NCI-H1417 (cell line): ENCODE results near the gene TRAPPC3.

Experiments
- DNase-seq, 3 experiments: peaks; one replicate each; lab custom pipeline; 2025; lab: John Stamatoyannopoulos, UW

The TRAPPC3 gene

DNA sequence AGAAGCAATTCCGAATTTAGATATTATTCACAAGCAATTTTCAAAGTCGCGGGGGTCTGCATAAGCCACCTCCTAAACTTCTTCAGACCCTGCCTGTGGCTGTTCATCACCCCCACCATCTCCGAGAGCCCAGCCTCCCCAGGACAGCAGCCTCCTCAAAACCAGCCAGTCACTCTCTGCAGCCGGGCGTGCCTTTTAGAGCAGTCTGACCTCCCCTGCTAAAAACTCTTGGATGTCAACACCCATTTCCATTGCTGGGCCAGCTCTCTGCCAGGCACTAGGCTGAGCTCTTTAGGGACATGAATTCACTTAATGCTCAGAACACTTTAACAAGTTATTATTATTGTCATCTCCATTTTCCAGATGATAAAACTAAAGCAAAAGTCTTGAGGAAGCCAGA, 48.9 kb downstream of the TRAPPC3 start:
- DNase-seq = no peak

DNA sequence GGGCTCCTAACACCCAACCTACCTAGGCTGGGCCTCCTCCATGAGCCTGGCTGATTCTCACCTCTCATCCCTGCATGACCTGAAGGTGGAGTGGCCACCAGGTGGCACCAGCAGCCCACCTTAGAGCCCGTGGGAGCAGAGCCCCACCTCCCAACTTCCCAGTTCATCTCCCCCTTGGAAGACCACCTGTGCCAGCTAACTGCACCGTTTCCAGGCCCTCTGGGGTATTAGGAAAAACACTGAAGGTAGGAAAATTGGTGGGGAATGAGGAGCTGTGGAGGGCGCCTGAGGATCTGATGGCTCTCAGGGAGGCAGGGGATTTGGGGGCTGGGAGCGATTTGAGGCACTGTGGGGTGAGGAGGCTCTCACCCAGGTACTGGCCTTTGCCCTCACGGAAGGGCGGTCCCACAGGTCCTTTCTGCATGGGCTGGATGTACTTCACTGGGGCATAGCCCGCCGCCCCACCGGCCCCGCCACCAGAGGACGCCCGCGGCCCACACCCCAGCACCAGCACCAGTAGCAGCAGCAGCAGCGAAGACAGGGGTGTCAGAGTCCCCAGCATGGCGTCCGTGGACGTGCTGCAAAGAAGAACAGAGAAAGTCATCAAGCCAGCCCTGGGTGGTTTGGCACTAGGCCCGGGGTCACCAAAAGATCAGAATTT, 49.5 kb downstream of the TRAPPC3 start:
- peak; percentile 55 to 77 (median 66) for DNase-seq

DNA sequence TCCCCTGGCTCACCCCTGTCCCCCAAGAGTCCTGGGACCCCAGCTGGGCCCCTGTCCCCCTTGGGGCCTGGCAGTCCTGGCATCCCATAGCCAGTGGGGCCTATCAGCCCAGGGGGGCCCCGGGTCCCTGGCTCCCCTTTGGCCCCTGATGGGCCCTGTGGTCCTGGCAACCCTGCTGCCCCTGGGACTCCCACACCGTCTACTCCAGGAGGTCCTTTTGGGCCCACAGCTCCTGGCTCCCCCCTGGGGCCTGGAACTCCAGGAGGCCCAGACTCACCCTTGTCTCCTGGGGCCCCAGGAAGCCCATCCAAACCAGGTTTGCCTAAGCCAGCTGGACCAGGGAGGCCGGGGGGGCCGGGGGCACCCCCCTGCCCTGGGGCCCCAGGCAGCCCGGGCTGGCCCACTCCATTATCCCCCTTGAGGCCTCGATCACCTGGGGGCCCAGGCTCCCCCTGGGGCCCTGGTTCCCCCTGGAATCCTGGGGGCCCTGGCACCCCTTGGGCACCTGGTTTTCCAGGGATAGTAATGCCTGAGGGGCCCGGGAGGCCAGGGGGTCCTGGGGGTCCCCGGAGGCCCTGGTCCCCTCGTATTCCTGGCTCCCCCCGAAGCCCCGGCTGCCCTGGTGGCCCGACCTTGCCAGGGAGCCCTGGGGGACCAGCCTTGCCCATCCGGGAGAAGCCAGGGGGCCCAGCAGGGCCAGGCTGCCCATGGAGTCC, 50.5 kb downstream of the TRAPPC3 start:
- DNase-seq = no peak

DNA sequence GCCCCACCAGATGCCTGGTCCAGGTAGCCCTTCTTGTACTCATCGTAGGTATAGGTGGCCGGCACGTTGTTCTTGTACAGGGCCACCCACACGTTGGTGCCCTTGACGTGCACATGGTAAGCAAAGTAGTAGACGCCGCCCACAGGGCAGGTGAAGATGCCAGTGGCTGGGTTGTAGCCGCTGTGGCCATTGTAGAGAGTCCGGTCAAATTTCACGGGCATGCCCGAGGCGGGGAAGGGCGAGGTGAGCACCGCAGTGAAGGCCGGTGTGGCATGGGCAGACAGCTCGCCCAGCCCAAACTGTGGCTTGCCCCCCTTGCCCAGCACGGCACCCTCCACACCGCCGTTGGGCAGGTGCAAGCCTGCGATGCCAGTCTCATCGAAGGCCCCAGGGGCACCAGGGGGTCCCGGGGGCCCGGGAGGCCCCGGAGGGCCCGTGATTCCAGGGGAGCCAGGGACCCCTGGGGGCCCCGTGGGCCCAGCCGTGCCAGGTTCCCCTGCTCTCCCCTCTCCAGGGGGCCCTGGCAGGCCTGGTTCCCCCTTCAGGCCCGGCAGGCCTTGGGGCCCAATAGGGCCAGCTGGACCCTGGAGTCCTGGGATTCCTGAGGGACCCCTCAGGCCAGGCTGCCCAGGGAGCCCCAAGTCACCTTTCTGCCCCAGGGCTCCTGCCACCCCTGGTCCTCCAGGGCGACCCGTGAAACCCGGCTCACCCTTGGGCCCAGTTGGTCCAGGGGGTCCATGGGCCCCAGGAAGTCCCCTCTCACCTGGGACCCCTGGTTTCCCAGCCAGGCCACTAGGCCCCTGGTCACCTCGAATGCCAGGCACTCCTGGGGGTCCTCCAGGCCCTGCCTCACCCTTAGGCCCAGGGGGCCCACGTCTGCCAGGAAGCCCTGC, 51.3 kb downstream of the TRAPPC3 start:
- DNase-seq = no peak

DNA sequence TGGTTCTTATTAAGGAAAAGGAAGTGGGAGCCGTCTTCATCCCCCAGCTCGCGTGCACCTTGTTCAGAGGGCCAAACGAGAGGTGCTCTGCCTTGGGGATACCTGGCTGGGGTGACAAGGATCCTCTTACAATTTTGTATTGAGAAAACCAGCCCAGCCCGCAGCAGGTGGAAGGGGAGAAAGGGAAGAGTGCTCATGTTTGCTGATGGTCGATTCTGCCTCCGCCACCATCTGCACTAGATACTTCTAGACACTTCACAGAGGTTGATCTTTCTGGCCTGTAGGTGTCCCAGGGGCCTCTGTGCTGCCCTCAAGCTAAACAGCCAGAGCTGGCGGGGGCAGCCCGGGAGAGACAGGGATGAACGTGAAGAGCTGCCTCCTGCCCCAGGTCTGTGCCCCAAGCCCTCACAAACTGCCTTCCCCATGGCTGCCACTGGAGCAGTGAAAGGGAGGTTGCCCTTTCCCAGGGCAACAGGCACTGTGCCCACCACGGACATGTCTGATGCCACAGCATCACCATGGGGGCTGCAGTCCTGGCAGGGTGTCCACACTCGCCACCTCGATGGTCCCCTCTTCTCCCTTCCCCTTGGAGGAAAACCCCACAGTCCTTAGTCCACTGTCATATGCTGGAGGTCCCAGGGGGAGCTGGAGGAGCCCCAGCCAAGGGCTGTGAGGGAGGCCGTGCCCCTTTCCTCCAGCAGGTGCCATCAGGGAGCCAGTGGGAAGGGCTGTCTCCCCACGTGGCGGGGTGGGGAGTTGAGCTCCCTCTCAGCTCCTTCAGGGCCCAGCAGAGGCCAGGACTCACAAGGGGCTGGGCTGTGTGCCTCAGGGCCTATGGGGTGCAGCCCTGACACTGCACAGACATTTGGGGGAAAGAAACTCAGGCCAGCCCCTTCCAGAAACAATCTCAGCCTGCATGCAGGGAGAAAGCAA, 52.5 kb downstream of the TRAPPC3 start:
- DNase-seq = peak in 2 of 3 experiments; percentile 20 to 37

DNA sequence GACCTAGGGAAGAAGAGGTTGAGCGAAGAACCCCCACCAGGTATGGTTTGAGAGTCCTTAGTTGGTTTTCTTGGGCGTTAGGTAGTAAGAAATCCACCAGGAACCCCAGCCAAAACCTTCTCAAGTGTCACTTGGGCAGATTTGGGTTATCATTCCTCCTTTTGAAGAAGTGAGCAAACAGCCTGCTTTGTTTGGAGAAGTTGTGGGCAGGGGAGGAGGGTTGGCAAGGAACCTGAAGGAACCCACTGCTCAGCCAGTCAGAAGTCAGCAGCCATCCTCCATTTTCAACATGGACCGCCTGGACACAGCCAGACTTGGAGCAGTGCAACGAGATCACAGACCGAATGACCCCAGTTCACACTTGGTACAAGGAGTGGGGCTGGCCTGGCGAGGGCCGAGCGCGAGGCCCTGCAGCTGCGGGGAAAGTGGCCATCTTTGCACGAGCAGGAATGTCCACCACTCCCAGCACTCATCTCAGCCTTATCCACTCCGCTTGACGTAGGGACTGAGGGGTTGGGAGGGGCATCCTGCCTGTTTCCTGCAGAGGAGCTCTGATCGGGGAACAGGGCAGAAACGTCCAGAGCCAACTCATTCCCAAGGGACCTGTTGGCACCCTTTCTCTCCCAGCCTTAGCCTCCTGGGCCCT, 53.4 kb downstream of the TRAPPC3 start:
- DNase-seq = no peak

DNA sequence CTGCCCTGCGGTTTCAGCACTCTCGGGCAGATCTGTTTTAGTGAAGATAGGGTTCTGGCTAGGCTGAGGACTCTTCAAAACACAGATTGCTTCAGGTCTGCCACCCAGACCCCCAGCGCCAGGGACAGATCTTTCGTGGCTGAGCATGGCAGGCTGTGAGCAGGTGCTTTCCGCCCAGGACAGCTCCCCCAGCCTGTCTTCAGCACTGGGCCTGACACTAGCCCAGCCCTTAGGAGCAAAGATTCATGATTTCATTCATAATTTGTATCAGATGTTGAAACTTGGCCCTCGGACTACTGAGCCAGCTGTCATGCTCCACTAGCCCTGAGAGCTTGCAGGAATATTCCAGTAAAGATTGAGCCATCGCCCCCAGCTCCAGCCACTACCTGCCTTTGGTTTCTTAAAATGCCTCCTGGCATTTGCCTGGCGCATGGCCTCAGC, 54.6 kb downstream of the TRAPPC3 start:
- DNase-seq = no peak

DNA sequence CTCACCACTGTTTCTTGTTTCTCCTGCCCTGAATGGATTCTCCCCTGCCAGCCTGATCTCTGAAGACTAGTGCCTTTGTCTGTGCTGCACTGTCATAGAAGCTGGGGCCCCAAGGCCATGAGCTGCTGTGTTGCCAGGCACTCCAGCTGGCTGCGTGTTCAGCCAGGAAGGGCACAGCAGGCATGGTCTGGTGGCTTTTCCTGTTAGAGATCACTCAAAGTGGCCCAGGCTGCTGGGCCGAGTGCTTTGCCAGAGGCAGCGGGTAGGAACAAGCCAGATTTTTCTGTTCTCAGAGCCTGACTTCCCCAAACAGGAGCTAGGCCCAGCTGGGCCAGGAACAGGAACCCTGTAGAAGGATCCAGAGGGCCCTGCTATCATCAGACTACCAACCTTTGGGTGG, 55.4 kb downstream of the TRAPPC3 start:
- DNase-seq = no peak

DNA sequence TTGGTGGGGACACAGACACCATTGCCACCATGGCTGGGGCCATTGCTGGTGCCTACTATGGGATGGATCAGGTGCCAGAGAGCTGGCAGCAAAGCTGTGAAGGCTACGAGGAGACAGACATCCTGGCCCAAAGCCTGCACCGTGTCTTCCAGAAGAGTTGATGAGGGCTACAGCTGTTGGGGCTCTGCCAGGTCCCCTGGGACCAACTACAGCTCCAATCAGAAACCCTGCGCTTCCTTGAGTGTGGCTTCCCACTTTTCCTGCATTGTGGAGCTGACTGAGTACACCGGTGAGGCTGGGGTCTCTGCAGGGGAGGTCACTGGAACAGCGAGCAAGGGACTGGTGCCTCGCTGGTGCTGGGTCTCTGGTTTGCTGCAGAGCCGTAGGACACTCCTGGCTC, 56.1 kb downstream of the TRAPPC3 start:
- DNase-seq = no peak

DNA sequence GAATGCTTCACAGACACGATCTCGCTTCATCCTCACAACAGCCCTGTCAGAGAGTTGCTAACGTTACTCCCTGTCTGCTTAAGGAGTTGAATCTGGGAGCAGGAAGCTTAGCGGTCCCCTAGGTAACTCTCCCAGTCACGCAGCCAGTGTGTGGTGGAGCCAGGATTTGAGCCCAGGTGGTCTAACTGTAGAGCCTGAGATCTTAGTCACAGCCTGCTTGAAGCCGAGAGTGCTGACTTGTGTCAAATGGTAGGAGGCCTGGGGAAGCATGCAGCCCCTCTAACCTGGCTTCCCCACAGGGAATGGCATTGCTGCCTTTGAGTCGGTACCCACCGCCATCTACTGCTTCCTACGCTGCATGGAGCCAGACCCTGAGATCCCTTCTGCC, 56.5 kb downstream of the TRAPPC3 start:
- no peak for DNase-seq

DNA sequence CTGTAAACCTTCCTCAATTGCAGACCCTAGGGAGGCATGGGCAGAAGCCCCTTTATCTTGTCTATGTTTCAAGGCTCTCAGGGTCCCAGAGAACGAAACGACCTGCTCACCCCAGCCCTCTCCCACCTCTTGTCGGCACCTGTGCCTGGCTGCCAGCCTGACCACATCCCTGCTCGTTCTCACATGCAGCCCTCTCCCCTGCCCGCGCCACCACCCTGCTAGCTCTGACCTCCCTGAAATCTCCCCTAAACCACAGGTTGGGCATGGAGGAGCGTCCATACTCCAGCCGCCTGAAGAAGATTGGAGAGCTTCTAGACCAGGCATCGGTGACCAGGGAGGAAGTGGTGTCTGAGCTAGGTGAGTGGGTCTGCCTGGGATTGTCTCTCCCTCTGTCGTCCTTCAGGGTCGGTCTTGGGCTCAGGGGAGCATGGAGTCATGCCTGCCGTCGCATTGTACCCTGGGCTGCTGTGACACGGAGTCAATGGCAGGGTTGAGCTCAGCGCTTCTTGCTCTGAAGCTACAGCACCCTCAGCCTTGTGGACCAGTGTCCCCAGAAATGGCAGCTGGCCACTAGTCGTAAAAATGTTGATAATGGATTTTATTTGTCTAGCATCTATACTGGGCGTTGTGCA, 57.0 kb downstream of the TRAPPC3 start:
- DNase-seq = no peak

DNA sequence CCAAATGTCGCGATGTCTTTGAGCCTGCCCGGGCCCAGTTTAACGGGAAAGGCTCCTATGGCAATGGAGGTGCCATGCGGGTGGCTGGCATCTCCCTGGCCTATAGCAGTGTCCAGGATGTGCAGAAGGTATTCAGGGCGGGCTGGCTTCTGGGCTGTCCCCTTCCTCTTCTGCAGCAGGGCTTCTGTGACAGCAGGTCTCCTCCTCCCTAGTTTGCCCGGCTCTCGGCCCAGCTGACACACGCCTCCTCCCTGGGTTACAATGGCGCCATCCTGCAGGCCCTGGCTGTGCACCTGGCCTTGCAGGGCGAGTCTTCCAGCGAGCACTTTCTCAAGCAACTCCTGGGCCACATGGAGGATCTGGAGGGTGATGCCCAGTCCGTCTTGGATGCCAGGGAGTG, 57.6 kb downstream of the TRAPPC3 start:
- DNase-seq = no peak

DNA sequence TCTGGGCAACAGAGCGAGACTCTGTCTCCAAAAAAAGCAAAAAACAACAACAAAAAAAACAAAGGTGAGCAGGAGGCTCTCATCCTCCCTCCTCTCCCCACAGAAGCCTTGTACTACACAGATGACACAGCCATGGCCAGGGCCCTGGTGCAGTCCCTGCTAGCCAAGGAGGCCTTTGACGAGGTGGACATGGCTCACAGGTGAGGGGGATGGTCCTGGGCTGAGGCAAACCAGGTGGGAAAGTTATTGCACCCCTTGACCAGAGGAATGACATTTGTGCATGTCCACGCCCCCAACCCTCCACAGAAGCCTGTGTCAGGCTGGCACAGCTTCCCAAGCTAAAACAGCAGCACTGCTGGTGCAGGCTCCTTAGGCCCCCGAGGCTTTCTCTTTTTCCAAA, 58.1 kb downstream of the TRAPPC3 start:
- DNase-seq = no peak

DNA sequence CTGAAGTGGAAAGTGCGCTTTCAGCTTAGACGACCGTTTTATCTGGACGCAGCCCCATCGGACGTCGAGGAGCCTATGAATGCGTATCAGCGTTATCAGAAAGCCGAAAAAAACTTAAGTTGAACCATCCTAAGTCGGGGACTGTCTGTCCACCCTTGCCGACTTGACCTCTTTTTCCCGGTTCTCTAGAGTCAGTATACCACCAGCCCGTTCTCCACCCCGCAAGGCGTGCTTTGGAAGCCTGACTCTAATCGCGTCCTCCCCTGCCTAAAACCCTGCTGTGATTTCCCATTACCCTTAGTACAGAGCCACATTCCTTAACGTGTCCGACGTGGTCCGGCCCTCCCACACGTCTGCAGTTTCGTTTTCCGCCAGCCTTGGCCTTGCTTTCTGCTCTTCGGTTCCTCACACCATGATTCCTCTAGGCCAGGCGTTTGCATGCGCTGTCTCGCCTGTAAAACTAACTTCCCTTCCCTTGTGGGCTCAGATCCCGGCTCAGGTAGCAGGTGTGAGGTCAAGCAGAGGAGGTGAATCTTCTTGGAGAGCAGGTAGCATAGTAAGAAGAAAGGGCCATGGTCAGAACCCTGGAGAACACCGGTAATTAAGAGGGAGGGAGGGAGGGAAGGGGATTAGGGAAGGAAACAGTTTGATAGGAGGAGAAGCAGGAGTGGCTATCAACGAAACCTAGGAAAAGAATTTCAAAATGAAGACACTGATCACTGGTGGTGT, 59.7 kb downstream of the TRAPPC3 start:
- no peak for DNase-seq

DNA sequence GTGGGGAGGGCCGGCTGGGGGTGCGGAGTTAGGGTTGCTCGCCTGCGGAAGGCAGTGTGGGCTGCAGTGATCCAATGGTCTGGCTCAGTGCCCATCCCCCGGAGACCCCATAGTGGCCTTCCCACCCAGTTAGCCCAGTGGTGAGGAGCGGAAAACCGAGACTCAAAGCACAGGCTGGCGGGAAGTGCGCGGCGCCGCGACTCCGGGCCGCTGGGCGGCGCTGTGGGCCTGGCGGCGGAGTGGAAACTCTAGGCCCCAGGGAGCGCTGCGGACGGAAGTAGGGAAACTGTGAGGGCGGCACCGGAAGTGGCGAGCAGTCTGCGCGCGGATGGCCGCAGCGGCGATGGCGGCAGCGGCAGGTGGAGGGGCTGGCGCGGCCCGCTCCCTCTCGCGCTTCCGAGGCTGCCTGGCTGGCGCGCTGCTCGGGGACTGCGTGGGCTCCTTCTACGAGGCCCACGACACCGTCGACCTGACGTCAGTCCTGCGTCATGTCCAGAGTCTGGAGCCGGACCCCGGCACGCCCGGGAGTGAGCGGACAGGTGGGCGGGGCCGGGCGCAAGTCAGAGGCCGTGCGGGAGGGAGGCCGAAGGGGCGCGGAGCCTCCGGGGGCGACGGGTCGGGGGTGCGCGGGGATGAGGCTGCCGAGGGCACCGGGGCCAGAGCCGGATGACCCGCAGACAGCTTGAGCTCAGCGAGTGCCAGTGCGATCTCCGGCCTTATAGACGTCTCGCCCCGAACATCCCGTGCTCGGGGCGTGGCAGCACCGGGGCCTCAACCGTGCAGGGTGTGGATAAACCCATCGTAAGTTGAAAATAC, 60.5 kb downstream of the TRAPPC3 start, which contains the start of gene ADPRS:
Gene ADPRS, plus strand, starts transcription at position 316 of the 816 bp plus-strand sequence. Its CDS starts 13 bp downstream, at position 329.
- DNase-seq = peak; percentile 83 to 90 (median 87)

DNA sequence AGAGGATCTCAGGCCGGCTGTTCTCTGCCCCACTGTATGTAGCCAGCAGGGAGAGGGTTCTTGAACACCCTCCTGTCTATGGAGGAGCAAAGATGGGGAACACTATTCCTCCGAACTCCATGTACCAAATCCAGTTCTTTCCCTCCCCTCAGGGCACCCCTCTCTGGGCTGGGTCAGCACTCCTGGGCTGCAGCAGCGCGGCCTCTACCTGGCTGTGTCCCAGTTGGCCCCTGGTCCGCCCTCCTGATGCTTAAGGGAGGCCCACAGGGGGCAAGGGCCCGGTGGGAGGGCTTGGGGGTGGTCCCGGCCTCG, 61.1 kb downstream of the TRAPPC3 start:
- no peak for DNase-seq

DNA sequence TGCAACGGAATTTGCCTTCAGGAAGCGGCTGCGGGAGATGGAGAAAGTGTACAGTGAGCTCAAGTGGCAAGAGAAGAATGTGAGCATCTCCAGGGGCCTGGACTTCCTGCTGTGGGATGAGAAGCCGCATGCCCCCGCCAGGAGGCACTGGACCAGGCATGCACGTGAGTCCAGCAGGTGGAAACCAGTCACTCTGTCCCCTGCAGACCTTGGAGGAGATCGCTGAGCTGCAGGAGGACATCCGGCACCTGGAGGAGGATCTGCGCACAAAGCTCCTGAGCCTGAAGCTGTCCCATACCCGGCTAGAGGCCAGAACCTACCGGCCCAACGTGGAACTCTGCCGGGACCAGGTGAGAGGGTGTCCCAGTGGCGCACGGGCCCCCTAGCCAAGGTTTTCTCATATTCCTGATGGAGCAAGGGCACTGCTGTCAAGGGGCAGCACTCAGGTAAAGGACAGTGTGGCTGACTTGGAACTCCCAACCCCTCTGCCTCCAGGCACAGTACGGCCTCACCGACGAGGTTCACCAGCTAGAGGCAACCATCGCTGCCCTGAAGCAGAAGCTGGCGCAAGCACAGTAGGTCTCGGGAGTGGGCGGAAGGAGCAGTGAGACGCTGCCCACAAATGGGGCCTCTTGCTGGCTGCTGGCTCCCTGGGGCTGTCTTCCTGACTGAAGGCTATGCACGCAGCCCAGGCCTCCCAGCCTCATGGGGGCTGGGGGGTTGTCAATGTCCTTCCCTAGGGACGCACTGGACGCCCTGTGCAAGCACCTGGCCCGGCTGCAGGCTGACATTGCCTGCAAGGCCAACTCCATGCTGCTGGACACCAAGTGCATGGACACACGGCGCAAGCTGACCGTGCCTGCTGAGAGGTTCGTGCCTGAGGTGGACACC, 61.8 kb downstream of the TRAPPC3 start:
- DNase-seq = no peak
